Muscle of back (tissue), 11 donors: ENCODE results near the gene SNX7. TPM values are rescaled to one million over a fixed set of nuclear protein-coding genes. Genes with fewer than 3 reads are reported as not detected.

Source experiments
- DNase-seq, 3 donors: peaks; one replicate each; pipeline versions ENCODE4 v3.0.0 to v3.0.0-alpha.2; 2013
- polyA plus RNA-seq, 10 donors: library from polyadenylated mRNA; unstranded; fragments of 120-200 nt; gene quantifications; one replicate each; pipeline ENCODE4 v1.2.1, GENCODE V29; 2013; ENCODE audit not compliant: insufficient read length in 10 of 10

SNX7 gene
- polyA plus RNA-seq, 10 donors, result 23.0 to 31.3 (median 27.1) TPM

DNA sequence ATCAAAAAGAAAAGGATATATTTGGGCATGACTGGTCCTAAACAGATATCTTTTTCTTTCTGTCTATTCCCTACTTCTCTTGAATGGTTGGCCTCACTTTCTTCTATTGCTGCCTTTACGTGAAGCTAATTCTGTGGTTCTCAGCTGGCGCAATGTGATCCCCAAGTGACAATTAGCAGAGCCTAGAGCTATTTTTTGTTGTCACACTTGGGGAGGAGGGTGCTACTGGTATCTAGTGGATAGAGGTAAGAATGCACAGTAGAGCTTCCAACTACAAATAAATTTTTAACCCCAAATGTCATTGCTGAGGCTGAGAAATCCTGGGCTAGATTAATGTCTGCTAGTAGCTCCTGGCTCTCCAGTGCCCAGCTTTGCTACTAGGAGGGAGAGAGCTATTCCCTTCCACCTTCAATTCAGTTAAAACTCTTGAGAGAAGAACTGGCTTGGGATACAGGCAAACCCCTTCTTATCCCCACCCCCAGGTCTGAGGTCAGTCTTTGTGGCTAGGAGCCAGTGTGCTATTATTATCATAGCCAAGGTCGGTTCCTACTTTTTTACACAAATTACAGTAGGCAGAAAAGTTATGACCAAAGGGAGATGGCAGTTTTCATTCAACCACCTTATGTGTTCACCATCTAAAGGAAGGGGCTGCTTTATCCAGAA, 102.1 kb downstream of the SNX7 start:
- no peak for DNase-seq

DNA sequence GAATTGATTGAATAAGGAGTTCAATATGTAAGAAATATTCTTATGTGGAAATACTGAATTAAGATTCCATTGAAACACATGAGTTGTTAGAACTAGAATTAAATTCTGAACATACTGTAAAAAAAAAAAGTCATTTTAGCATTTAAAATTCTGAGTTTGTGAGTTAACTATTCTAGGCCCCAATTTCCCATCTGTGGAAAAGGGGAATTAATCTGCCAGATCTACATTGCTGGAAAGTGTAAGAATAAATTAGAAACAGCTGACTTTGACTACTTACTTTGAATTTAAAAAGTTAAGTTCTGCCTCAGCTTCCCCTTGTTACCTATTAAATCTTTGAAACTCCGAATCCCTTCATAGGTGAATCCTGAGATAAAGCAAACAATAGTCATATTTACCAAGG, 103.0 kb downstream of the SNX7 start:
- no peak for DNase-seq

GRCh38 chr1:98766255-98766654, 104.7 kb downstream of the SNX7 start:
- no peak for DNase-seq

GRCh38 chr1:98769162-98769561, 107.6 kb downstream of the SNX7 start:
- DNase-seq, result no peak

DNA sequence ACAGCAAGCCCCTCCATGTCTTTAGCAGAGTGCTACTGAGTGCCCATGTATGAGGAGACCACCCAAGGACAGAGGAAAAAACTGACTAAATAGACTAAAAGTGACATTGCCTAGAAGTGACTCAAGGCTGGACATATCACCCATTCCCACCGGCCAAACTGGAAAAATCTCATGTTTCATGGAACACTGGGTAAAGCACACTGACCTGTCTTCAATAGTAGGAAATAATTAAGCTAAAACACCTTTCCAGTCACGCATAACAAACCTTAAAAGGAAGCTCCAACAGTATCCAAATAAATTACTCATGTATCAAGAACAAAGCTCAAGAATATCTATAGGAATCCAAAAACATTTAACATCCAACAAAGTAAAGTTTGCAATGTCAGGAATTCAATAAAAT, 120.4 kb downstream of the SNX7 start:
- no peak for DNase-seq

- no peak for DNase-seq
These were observed 122.3 kb downstream of the SNX7 start for GRCh38 chr1:98783821-98784220.

DNA sequence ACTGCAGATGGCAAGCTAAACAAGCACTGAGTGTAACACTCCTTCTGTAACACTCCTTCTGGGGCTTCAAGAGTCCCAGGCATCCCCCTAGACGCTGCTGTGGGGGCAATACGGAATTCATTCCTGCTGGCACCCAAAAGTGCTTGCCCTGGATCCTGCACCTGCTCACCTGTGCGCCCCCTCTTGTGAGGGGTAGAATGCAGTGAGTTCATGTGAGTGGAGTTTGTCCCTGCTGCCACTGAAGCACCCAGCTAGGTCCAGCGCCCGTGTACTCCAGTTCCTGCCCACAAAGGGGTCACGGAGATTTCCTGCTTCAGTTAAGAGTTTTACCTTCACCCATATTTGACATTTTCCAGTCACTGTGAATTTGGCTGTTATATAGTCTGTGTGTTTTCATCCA, 130.0 kb downstream of the SNX7 start:
- DNase-seq, result no peak

- DNase-seq, result peak; percentile 22 to 64 (median 30)
These were observed 130.6 kb downstream of the SNX7 start for GRCh38 chr1:98792123-98792522.

DNA sequence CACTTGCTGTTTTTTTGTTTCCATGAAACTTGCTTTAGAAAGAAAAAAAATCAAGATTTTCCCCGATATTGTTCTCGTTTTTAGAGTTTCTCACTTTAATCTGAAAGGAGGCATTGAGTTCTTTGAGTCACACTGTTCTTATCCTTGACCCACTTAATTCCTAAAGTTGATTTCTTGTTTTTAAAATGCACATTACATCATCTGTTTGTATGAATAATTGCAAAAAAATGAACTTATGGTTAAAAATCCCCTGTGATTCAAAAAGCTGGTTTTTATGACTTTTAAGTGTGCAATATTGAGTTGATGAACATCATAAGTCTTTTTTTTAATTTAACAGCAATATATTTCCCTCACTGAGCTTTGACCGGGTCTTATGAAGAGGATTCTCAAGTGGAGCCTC, 131.6 kb downstream of the SNX7 start:
- peak in 1 of 3 donors; percentile 7 for DNase-seq

DNA sequence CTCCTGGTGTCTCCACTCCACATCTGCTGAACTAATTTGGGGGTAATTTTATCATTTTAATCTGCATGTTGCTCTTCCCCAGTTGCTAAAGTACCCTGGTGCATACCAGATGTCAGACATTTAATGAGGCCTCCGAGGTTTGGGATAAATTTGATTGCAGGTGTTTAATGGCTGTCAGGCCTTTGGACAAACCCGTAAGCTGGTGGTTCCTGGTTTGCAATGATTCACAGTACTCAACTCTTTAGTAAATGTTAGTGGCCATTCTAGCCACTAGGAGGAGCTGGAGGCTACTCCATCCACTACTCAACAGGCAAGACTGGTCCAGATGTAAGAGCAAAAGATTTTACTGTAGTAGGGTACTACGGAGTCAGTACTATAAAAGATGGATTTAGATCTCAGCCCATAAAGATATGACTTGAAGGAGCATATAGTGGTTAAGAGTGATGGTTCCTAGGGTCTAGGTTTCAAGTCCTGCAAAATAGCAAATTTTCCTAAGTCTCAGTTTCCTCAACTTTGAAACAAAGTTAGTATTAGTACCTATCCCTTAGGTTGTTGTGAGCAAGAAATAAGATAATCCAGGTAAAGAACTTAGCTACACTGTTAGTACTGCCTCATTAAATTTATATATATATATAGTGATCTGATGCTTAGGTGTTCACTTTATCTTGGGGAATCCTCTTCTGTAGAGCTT, 132.8 kb downstream of the SNX7 start:
- DNase-seq, result peak; percentile 23 to 59 (median 41)

DNA sequence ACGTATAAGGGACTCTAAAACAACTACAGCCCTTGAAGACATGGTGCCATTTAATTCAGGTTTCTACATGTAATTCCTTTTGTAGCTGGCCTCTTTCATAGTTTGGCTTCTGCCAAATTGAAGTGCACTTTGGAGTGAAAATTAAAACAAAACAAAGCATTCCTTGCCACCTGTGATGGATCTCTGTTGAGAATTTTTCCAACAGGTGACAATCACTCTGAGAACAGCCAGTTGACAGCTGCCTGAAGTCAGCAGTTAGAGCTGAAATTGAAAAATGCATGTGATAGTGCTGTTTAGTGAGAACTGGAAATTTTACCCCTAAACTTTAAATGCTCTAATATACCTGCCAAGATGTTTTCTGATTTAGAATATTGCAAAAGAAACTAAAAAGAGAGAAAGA, 134.5 kb downstream of the SNX7 start:
- DNase-seq, result no peak

GRCh38 chr1:98797506-98797905, 136.0 kb downstream of the SNX7 start:
- DNase-seq, result no peak
